Raji (cell line): ENCODE data around the gene PHACTR2.

Source experiments
- POLR2A ChIP-seq: IDR thresholded peaks from 2 replicates; pipeline ENCODE4 v1.6.1; 2011; ENCODE audit warnings: low read depth, low read length, control low read depth; ENCODE audit not compliant: insufficient read depth

Gene PHACTR2

GRCh38 chr6:143842902-143843676, 165.3 kb downstream of the PHACTR2 start, which contains the start of gene LTV1:
TSS of gene LTV1 (plus strand) at chr6:143843338. CDS start at chr6:143843478, 140 bp downstream.
- peak; percentile 78 for TF ChIP-seq POLR2A

GRCh38 chr6:143843677-143843999, 165.9 kb downstream of the PHACTR2 start:
- no peak for TF ChIP-seq POLR2A

- TF ChIP-seq POLR2A: no peak
Observed at GRCh38 chr6:143844006-143844405, 166.2 kb downstream of the PHACTR2 start.

GRCh38 chr6:143845033-143845432, 167.3 kb downstream of the PHACTR2 start:
- TF ChIP-seq POLR2A: no peak

GRCh38 chr6:143857651-143858050, 179.9 kb downstream of the PHACTR2 start:
- no peak for TF ChIP-seq POLR2A

- TF ChIP-seq POLR2A: no peak
Observed at GRCh38 chr6:143859891-143860660, 182.3 kb downstream of the PHACTR2 start.

GRCh38 chr6:143863771-143864170, 186.0 kb downstream of the PHACTR2 start:
- no peak for TF ChIP-seq POLR2A

GRCh38 chr6:143864234-143864633, 186.5 kb downstream of the PHACTR2 start, which contains the start of gene ZC2HC1B:
TSS of gene ZC2HC1B (plus strand) at chr6:143864474. CDS start at chr6:143864540, 66 bp downstream.
- TF ChIP-seq POLR2A: no peak

- no peak for TF ChIP-seq POLR2A
Observed at GRCh38 chr6:143867236-143867635, 189.5 kb downstream of the PHACTR2 start.

GRCh38 chr6:143872201-143872600, 194.4 kb downstream of the PHACTR2 start:
- no peak for TF ChIP-seq POLR2A

- no peak for TF ChIP-seq POLR2A
Observed at GRCh38 chr6:143877584-143878271, 200.0 kb downstream of the PHACTR2 start.

GRCh38 chr6:143878272-143878760, 200.6 kb downstream of the PHACTR2 start:
- no peak for TF ChIP-seq POLR2A

GRCh38 chr6:143880412-143880811, 202.6 kb downstream of the PHACTR2 start:
- no peak for TF ChIP-seq POLR2A
